GM12864 (cell line): ENCODE measurements around the gene MACROH2A1.
"Not testable (repeated sequence)": the region's sequence is repeated elsewhere in the genome, so short reads cannot be mapped to it uniquely, and the experiment has no call there.

Experiments used
- DNase-seq: peaks from one replicate; pipeline ENCODE4 v3.0.0-alpha.2; 2011; ENCODE audit warnings: low read depth
- H3K4me3 ChIP-seq: 2 replicates; pipeline ENCODE4 v1.5.1; 2011; ENCODE audit warnings: mild to moderate bottlenecking, low read depth, low read length, control low read depth
- CTCF ChIP-seq: IDR thresholded peaks from 2 replicates; pipeline ENCODE4 v1.5.1; 2011; ENCODE audit warnings: low read depth, mild to moderate bottlenecking, moderate library complexity, low read length, control low read depth, inconsistent platforms; ENCODE audit errors: missing control alignments

MACROH2A1 gene

GRCh38 chr5:135367554-135367953, 31.5 kb downstream of the MACROH2A1 start:
- TF ChIP-seq CTCF = no peak
- no peak overlapping the region for H3K4me3 ChIP-seq
- DNase-seq = no peak

GRCh38 chr5:135367076-135367475, 32.0 kb downstream of the MACROH2A1 start:
- DNase-seq = no peak
- no peak overlapping the region for H3K4me3 ChIP-seq
- TF ChIP-seq CTCF = no peak

GRCh38 chr5:135365281-135365680, 33.8 kb downstream of the MACROH2A1 start:
- H3K4me3 ChIP-seq = no peak overlapping the region
- TF ChIP-seq CTCF = no peak
- no peak for DNase-seq

GRCh38 chr5:135364421-135365262, 34.4 kb downstream of the MACROH2A1 start:
- no peak overlapping the region for H3K4me3 ChIP-seq
- TF ChIP-seq CTCF = no peak
- no peak for DNase-seq

GRCh38 chr5:135363342-135363741, 35.7 kb downstream of the MACROH2A1 start:
- DNase-seq, H3K4me3 ChIP-seq: not testable (repeated sequence)

- no peak for TF ChIP-seq CTCF
- DNase-seq = no peak
- H3K4me3 ChIP-seq = no peak overlapping the region
These were observed 36.9 kb downstream of the MACROH2A1 start for GRCh38 chr5:135362102-135362501.

- H3K4me3 ChIP-seq = no peak overlapping the region
- no peak for TF ChIP-seq CTCF
- DNase-seq = no peak
These were observed 38.5 kb downstream of the MACROH2A1 start for GRCh38 chr5:135360278-135361274.
